GM08714 (cell line): ENCODE data around the gene HOXD12.
A peak's percentile ranks its signal among the peaks of the same experiment; 100 is the strongest.

Source experiments
- H3K4me3 ChIP-seq: fragments of 200-500 bp; sonication (Bioruptor generic); 2 replicates; pipeline ENCODE4 v1.5.1; 2014; ENCODE audit warnings: mild to moderate bottlenecking, low read length, inconsistent platforms
- ZNF274 ChIP-seq: IDR thresholded peaks from 2 replicates; pipeline ENCODE4 v1.6.1; 2012; ENCODE audit warnings: mild to moderate bottlenecking, low read depth, low read length

HOXD12 gene

DNA sequence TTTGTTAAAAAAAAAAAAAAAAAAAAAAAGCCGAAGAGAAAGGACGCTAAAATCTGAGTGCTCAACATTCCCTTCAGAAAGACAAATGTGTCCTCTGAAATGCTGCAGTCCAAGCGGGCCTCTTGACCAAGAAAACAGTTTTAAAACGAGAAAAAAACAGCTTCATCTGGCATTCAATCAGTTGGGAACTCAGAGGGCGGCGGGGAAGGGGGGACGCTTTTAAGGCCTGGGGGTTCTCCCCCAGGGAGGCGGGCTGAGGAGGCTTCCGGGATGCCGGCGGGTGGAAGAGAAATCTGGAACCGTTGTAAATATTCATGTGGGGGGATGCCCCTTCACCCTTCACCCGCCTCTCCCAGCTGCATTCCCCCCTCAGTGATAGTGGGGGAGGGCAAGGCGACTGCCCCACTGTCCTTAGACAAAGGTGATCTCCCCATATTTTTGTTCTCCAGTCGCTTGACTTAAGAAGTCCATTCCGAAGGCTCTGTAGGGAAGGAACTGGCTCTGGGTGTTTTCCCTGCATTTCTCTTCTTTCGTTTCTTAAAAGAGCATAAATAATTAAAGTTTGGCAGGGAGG, 4.2 kb downstream of the HOXD12 start:
- TF ChIP-seq ZNF274: no peak
- no peak overlapping the region; the same call in 1 of the 2 replicates for H3K4me3 ChIP-seq

DNA sequence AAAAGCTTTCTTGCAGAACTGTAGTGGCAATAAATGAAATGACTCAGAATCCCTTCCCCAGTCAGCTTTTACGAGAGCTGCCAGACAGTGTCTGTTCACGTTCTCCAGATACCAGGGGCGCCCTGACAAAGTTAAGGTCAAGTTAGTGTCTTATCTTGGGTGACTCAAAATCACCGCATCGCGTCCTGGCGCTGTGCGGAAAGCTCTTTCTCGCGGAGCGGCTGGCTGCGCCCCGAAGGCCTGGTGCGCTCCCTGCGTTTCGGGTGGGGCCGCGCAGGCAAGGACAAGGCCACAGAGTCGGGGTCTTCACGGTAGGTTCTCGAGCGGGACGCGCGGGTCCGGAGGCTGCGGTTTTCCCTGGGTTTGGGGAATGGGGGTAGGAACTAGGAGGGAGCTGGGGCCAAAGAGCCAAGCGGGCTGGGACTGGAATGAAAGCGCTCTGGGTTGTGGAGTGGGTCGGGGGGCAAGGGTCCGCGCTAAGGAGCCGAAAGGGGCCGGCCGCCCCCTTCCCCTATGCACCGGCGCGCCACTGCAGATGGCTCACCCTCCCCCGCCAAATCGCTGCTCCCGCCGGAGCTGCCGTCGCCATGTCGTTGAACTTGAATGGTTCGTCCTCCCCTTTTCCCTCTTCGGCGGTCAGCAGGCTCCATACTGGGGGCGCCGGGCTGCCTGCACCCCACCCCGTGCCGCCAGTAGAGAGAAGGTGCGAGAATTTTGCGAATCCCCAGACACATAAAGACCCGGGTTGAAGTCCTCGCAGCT, 4.9 kb downstream of the HOXD12 start:
- TF ChIP-seq ZNF274: no peak
- no peak overlapping the region; the same call in 1 of the 2 replicates for H3K4me3 ChIP-seq

DNA sequence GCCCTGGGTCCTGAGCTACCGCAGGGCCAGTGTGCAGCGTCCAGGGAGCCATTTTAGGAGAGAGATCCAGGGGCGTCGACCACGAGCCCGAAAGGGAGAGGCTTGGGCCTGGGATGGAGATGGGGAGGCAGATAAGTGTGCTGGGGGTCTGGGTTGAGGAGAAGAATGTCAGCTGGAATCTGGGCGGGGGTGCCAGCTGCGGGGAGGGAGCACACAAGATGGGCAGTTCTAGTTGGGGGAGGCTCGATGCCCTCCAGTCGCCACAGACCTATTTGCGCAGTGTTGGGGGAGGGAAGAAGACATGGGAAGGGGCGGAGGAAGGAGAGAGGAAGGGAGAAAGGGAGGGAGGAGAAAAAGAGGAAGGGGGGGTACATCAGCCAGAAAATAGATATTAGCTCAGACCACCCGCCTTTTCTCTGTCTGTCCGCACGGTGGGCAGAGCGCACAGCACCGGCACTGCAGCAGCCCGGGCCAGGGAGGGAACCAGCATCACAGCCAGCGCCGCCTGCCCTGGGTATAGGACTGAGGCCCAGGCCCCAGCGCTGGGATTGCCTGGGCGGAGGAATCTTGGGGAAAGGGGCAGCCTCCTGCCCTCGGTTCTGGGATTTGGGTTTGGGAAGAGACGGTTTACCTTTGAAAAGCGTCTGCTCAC, 5.6 kb downstream of the HOXD12 start:
- no peak overlapping the region for H3K4me3 ChIP-seq
- TF ChIP-seq ZNF274: no peak

DNA sequence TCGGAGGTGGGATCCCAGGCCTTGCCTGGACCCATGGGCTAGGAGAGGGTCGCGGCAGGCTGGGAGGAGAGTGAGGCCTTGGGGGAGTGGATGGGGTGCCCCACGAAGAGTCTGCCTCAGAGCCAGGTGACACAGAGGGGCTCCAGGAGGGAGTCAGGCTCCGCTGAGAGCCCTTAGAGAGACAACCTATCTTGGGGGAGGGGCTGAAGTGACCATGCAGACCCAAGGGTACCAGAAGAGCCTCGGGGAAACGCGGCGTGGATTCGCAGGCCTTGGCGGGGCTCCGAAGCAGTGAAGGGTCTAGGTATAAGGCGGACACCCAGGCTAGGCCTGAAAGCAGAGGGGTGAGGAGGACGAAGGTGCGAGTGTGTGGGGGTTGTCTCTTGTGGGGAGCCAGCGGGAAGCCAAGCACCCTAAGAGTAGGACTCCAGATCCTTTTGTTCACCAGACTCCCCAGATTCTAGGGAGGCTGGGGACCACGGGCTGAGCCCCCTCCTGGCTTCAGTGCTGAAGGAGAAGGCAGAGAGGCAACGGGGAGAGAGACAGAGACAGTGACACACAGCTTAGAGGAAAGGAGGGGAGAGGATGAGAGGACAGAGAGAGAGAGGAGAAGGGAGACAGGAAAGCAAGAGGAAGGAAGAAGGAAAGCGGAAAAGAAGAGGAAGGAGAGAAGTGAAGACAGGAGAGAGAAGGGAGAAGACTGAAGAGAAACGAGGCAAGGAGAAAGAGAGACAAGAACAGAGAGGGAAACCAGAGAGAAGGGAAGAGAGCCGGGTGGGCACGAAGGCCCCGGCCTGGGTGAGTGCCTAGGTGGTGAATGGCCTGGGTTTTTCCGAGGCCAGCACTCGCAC, 6.4 kb downstream of the HOXD12 start:
- no peak overlapping the region for H3K4me3 ChIP-seq

DNA sequence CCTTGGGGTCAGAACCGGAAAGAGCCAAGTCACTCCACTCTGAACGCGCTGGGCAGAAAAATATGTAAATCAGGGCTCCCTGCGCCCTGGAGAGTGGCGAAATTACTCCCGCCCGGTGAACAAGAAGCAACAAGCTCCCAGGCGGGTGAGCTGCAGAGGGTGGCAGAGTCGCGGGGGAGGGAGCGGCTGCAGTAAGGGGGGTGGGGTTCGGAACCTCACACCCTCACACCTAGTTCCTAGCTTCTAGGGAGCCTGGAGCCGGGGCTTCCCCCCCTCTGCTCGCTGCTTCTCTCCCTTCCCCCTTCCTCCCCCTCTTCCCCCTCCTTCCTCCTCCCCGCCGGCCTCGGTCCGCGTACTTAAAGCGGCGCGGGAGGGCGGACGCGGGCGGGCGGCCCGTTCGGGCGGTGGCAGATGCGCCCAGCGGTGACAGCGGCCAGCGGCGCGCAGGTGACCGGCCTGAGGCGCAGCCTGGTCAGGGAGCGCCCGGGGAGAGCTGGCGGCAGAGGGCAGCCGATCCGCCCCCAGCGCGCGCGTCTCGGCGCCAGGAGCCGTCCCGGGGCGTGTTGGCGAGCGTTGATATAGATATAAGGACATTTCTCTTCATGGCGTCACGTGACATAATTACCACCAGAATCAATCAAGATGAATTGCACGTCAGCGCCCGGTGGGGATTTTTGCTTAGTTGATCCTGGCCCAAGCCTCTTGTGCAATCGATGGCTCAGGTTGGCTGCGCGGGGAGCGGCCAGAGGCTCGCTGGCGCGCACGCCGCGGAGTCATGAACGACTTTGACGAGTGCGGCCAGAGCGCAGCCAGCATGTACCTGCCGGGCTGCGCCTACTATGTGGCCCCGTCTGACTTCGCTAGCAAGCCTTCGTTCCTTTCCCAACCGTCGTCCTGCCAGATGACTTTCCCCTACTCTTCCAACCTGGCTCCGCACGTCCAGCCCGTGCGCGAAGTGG, 7.3 kb downstream of the HOXD12 start, which contains the start of gene HOXD11:
Gene HOXD11 (plus strand): TSS at position 700 of the 959 bp plus-strand sequence. CDS start 76 bp downstream, at position 776.
- no peak for TF ChIP-seq ZNF274
- peak within 1 kb of the TSS; percentile 30 for H3K4me3 ChIP-seq

More for the DNA sequence above, 6.4 kb downstream of the HOXD12 start:
- TF ChIP-seq ZNF274: no peak

DNA sequence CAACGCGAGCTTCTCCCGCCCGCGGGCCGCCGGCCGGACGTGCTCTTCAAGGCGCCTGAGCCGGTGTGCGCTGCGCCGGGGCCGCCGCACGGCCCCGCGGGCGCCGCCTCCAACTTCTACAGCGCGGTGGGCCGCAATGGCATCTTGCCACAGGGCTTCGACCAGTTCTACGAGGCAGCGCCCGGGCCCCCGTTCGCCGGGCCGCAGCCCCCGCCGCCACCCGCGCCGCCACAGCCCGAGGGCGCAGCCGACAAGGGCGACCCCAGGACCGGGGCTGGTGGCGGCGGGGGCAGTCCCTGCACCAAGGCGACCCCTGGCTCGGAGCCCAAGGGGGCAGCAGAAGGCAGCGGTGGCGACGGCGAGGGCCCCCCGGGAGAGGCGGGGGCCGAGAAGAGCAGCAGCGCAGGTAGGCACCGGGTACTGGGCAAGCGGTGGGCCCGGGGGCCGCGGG, 8.2 kb downstream of the HOXD12 start:
- H3K4me3 ChIP-seq: no peak overlapping the region; the same call in 1 of the 2 replicates
- TF ChIP-seq ZNF274: no peak

DNA sequence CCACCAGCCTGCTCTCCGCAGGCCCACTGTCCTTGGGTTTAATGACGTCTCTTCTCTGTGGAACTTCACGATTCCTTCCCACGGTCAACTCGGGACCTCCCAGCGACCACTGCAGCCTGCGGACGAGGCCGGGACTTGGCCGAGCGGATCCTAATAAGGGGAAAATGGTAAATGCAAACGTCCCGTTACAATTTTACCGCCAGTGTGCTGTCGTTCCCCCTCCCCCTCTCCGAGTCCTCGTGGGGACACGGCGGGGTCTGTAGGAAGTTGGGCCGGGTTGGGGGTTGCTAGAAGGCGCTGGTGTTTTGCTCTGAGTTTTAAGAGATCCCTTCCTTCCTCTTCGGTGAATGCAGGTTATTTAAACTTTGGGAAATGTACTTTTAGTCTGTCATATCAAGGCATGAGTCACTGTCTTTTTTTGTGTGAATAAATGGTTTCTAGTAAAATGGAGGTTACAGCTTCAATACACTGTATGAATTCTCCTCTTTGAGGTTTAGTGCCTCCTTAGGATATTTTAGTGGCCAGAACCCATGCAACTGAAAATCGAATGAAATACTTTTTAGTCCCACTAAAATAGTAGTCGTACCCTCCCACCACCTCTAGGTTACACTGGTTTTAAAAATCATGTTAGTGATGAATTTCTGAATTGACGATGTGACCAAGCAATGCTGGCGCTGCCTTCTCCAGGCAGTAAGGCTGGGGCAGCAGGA, 9.8 kb downstream of the HOXD12 start:
- no peak overlapping the region; the same call in 1 of the 2 replicates for H3K4me3 ChIP-seq

DNA sequence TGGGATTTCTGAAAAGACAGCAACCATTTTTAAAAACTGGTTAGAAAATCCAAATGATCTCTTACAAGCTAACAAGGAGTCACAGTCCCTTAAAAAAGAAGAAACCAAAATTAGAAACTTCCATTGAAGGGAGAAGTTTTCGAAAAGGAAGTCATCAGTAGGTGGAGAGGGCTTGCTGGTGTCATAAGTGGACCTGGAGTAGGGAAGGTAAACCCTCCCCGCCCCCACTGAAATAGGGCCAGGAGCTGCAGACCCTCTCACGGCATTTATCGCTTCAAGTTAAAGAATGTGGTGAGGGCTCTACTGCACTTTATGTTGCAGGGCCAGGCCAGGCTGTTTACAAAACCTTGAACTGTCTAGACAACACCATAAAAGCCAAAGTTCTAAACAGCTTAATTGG, 10.4 kb downstream of the HOXD12 start:
- no peak overlapping the region for H3K4me3 ChIP-seq
- TF ChIP-seq ZNF274: no peak

More for the DNA sequence above, 9.8 kb downstream of the HOXD12 start:
- TF ChIP-seq ZNF274: no peak

DNA sequence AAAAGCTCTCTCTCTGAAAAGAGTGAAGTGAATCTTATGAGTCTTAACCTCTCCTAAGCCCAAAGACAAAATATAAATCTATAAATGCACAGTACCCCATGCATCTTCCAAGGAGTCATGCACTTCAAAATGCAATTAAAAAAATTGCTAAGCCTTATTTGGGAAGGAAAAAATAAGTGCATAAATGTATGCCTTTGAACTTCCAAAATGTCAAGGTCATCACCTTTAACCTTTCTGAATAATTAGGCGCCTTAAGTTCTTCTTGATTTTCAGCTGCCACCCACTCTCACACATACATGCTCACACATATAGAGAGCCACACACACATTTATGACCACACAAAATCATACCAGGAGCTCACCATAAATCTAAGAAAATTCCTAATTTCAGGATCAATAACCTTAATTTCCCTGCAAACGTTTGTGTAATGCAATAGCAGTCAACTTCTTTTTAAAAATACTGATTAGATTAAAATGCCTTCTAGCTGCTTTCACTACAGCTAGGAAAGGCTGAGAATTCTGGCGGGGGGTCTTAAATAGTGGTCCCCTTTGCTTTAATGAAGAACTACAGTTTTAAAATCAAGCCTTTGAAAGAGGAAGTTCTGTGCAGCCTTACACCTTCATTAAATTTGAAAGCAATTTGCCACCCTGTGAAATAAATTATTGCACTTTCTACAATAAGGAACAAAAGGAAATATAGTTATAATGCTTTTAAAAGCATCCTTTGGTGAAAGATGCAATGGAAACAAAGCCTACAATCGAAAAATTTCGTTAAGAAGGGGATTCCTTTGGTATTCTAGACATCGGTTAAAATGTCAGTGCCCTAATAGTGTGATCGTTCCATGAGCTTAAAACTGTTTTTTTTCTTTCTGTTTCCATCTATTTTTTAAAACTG, 11.1 kb downstream of the HOXD12 start:
- H3K4me3 ChIP-seq: no peak overlapping the region
- TF ChIP-seq ZNF274: no peak

DNA sequence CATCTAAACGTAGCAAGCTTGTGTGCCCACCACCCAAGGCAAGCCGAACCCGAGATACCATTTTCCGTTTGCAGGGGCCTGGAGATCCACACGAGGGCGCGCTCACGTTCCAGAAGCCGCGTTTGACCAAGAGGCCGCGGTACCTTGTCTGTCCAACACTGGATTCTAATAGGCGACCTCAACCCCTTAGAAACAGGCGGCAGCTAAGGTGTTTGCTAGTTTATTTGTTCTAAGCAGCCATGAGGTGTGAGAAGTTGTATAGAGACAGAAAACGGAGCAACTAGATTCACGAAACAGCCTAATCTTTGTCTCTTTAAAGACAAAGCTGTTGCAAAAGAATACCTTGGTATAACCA, 11.7 kb downstream of the HOXD12 start:
- H3K4me3 ChIP-seq: no peak overlapping the region
- TF ChIP-seq ZNF274: no peak

DNA sequence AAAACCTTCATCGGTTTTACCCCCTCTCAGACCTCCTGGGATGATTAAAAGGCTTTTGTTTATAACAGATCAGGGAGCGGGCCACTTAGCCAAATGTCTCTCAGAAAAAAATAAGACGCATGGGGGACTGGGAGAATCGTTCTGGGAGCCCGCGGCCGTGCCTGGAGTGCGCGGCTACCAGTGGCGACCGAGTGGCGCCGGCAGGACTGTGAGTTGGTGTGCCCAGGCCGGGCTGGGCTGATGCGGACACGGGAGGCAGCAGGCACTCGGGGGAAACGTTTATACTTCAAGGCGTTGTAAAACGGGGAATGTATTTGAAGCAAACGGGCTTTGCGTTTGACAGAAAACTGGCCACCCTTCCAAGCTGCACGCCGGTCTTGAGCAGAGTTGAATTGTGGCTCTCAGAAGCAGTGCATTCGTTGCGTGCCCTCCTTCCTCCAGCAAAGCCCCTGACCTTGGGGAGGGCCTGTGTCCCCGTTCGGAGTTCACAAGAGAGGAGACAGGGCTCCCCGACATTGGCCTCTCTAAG, 12.3 kb downstream of the HOXD12 start:
- H3K4me3 ChIP-seq: no peak overlapping the region
- no peak for TF ChIP-seq ZNF274
